ENCODE results near the gene FLAD1. TPM values are rescaled to one million over a fixed set of nuclear protein-coding genes. Genes with fewer than 3 reads are reported as not detected.
A peak's percentile ranks its signal among the peaks of the same experiment; 100 is the strongest.

Gene FLAD1
- total RNA-seq, 1 donor from 2014 or later = 28.7 TPM

DNA sequence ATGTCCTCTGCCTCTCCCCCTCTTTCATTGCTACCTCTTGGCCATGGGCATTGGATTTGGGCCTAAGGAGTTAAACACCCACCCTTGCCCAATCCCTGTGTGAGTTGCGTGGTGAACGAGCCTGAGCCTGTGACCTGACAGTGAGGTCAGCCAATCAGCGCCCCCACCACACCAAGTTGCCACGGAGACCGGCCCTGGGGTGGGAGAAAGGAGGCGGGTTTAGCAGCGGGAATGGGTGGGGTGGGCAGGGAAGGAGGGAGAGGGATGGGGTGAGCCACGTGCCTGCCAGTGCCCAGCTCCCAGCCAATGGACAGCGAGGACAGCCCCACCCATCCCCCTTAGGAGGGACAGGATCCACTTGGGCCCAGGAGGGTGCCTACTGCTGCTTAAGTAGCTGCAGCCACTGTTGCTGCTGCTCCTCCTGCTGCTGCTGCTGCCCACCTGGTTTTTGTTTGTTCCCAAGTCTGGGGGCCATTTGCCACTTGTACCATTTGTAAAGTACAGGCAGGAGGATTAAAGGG, 28.9 kb downstream of the FLAD1 start:
- H3K36me3 Mint-ChIP-seq (ENCODE audit: low read depth) = peaks cover 3% of the 10 kb centered on the region
- H3K27ac Mint-ChIP-seq (ENCODE audit: unreplicated experiment) = peak overlapping the region; percentile 54
- peaks cover 3% of the 10 kb centered on the region for H3K4me1 Mint-ChIP-seq (ENCODE audit: low read depth)
- H3K27me3 Mint-ChIP-seq (ENCODE audit: low read depth) = no peaks in the 10 kb centered on the region
- no peak for DNase-seq (ENCODE audit: low spot score)
- TF ChIP-seq, protein P1, sequence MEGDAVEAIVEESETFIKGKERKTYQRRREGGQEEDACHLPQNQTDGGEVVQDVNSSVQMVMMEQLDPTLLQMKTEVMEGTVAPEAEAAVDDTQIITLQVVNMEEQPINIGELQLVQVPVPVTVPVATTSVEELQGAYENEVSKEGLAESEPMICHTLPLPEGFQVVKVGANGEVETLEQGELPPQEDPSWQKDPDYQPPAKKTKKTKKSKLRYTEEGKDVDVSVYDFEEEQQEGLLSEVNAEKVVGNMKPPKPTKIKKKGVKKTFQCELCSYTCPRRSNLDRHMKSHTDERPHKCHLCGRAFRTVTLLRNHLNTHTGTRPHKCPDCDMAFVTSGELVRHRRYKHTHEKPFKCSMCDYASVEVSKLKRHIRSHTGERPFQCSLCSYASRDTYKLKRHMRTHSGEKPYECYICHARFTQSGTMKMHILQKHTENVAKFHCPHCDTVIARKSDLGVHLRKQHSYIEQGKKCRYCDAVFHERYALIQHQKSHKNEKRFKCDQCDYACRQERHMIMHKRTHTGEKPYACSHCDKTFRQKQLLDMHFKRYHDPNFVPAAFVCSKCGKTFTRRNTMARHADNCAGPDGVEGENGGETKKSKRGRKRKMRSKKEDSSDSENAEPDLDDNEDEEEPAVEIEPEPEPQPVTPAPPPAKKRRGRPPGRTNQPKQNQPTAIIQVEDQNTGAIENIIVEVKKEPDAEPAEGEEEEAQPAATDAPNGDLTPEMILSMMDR (IDR thresholded peaks at IDR 0.05) = no peak
- no peaks in the 10 kb centered on the region for H3K9me3 Mint-ChIP-seq (ENCODE audit: low read depth)
- no peak overlapping the region for H3K4me3 Mint-ChIP-seq (ENCODE audit: unreplicated experiment)

DNA sequence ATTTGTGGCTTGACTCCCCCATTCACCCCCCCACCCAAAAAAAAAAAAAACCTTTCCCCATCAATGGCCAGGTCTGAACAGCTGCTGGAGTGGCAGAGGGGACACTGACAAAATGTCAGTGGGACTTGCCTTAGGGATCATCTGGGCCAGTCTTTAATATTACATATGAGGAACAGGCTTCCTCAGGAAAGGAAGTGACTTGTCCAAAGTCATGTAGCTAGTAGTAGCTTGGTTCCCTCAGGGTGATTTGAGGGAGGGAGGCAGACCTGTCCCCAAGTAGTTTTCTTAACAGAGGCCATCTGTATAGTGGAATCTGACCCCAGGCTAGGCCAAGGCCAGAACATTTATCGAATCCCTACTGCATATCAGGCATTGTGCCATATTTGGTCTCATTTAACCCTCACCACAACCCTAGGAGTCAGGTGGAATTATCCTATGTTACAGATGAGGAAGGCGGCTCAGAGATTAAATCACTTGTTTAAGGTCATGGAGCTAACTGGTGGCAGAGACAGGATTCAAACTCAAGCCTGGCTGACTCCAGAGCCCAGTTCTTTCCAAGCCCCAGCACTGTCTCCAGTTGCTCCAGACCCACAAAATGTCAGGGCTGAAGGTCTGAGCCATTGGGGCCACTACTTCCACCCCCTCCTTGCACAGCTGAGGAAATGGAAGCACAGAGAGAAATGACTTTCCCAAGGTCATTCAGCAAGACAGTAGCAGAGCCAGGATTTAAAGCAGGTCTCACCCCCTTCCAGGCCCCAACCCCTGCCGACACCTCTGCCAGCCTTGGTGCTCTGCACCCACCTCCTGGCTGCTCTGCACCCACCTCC, 29.8 kb downstream of the FLAD1 start:
- DNase-seq (ENCODE audit: low spot score) = no peak
- H3K27me3 Mint-ChIP-seq (ENCODE audit: low read depth) = no peaks in the 10 kb centered on the region
- H3K9me3 Mint-ChIP-seq (ENCODE audit: low read depth) = no peaks in the 10 kb centered on the region
- peaks cover 3% of the 10 kb centered on the region for H3K36me3 Mint-ChIP-seq (ENCODE audit: low read depth)
- peak overlapping the region; percentile 12 for H3K27ac Mint-ChIP-seq (ENCODE audit: unreplicated experiment)
- H3K4me1 Mint-ChIP-seq (ENCODE audit: low read depth) = peaks cover 9% of the 10 kb centered on the region
- no peak overlapping the region for H3K4me3 Mint-ChIP-seq (ENCODE audit: unreplicated experiment)
- TF ChIP-seq, protein P1 (IDR thresholded peaks at IDR 0.05) = no peak

DNA sequence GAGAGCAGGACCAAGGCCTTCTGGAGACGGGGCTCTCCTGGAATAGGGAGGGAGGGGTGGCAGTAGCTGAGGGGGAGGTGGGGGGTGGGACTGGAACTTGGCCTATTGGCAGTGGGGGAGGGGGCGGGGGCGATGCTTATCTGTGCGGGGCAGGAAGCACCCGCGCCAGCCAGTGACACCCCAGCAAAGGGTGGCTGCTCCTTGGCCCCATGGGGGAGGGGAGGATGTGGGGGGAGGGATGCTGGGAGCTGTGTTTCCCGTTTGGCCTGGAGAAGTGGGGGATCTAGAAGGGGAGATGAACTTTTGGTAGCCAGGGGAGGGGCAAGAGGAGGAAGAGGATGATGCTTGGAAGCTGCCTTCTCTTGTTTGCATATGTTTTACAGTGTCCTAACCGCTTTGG, 30.5 kb downstream of the FLAD1 start:
- Mint-ChIP-seq H3K4me1 (ENCODE audit: low read depth) (peaks cover 10% of the 10 kb centered on the region), H3K9me3 (ENCODE audit: low read depth) (no peaks in the 10 kb centered on the region), H3K4me3 (ENCODE audit: unreplicated experiment) (no peak overlapping the region), H3K27ac (ENCODE audit: unreplicated experiment) (no peak overlapping the region), H3K36me3 (ENCODE audit: low read depth) (peaks cover 3% of the 10 kb centered on the region), H3K27me3 (ENCODE audit: low read depth) (no peaks in the 10 kb centered on the region)
- no peak for DNase-seq (ENCODE audit: low spot score)
- TF ChIP-seq, protein P1 (IDR thresholded peaks at IDR 0.05) = no peak

DNA sequence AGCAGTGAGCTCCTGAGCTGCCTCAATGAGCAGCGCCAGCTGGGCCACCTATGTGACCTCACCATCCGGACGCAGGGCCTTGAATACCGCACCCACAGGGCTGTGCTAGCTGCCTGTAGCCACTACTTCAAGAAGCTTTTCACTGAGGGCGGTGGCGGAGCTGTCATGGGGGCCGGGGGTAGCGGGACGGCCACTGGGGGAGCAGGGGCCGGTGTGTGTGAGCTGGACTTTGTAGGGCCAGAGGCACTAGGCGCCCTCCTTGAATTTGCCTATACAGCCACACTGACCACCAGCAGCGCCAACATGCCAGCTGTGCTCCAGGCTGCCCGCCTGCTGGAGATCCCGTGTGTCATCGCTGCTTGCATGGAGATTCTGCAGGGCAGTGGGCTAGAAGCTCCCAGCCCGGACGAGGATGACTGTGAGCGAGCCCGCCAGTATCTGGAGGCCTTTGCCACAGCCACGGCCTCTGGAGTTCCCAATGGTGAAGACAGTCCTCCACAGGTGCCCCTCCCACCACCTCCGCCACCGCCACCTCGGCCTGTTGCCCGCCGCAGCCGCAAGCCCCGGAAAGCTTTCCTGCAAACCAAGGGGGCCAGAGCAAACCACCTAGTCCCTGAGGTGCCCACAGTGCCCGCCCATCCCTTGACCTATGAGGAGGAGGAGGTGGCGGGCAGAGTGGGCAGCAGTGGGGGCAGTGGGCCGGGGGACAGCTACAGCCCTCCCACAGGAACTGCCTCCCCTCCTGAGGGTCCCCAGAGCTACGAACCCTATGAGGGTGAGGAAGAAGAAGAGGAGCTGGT, 31.8 kb downstream of the FLAD1 start:
- no peak overlapping the region for H3K4me3 Mint-ChIP-seq (ENCODE audit: unreplicated experiment)
- peaks cover 3% of the 10 kb centered on the region for H3K36me3 Mint-ChIP-seq (ENCODE audit: low read depth)
- H3K9me3 Mint-ChIP-seq (ENCODE audit: low read depth) = no peaks in the 10 kb centered on the region
- no peak overlapping the region for H3K27ac Mint-ChIP-seq (ENCODE audit: unreplicated experiment)
- peaks cover 15% of the 10 kb centered on the region for H3K4me1 Mint-ChIP-seq (ENCODE audit: low read depth)
- TF ChIP-seq, protein P1 (IDR thresholded peaks at IDR 0.05) = no peak
- H3K27me3 Mint-ChIP-seq (ENCODE audit: low read depth) = no peaks in the 10 kb centered on the region
- no peak for DNase-seq (ENCODE audit: low spot score)

DNA sequence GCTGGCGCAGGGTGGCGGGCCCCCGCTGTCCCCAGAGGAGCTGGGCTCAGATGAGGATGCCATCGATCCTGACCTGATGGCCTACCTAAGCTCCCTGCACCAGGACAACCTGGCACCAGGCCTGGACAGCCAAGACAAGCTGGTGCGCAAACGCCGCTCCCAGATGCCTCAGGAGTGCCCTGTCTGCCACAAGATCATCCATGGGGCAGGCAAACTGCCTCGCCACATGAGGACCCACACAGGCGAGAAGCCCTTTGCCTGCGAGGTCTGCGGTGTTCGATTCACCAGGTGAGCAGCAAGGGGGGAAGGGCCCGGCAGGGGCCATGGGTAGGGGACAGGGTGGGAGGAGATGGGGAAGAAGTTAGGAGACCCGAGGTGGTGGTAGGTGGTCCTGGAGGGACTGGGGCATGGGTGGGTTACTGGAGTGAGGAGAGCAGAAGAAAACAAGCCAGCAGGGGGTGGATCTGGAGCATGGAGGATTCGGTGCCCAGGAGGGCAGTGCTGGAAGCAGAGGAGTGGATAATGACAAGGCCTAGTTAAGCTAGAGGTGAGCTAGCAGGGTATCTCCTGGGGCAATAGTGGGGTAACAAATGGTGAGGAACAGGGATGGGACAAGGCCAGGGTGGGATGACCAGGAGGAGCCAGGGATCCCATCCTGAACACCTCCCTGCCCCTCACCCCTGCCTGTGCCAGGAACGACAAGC, 32.5 kb downstream of the FLAD1 start:
- TF ChIP-seq, protein P1 (IDR thresholded peaks at IDR 0.05) = no peak
- H3K4me1 Mint-ChIP-seq (ENCODE audit: low read depth) = peaks cover 15% of the 10 kb centered on the region
- no peaks in the 10 kb centered on the region for H3K9me3 Mint-ChIP-seq (ENCODE audit: low read depth)
- no peak overlapping the region for H3K4me3 Mint-ChIP-seq (ENCODE audit: unreplicated experiment)
- no peak for DNase-seq (ENCODE audit: low spot score)
- H3K36me3 Mint-ChIP-seq (ENCODE audit: low read depth) = peaks cover 3% of the 10 kb centered on the region
- no peak overlapping the region for H3K27ac Mint-ChIP-seq (ENCODE audit: unreplicated experiment)
- no peaks in the 10 kb centered on the region for H3K27me3 Mint-ChIP-seq (ENCODE audit: low read depth)
